Neural cell (in vitro differentiated cells): ENCODE results near the gene USP31. TPM values are rescaled to one million over a fixed set of nuclear protein-coding genes. Genes with fewer than 3 reads are reported as not detected.

Experiments
- H2AFZ ChIP-seq: fragments of 200-600, 300-800 bp; sonication (generic), shearing (Covaris generic); 2 replicates; pipeline ENCODE4 v1.6.0; 2014; ENCODE audit warnings: low read depth, mild to moderate bottlenecking, antibody characterized with exemption, low read length, moderate library complexity
- H3F3A ChIP-seq: fragments of 200-600 bp; shearing (Covaris generic); 2 replicates; pipeline ENCODE4 v1.6.1; 2016; ENCODE audit warnings: mild to moderate bottlenecking, moderate library complexity, mixed read lengths, antibody characterized with exemption, low read length; ENCODE audit not compliant: insufficient read depth, poor library complexity, severe bottlenecking
- H3K27ac ChIP-seq: fragments of 200-600, 300-800 bp; sonication (generic), shearing (Covaris generic); 2 replicates; pipeline ENCODE4 v1.5.1; 2014; ENCODE audit warnings: mild to moderate bottlenecking, low read length, moderate library complexity
- H3K27me3 ChIP-seq: fragments of 300-800, 200-600 bp; sonication (generic), shearing (Covaris generic); 2 replicates; pipeline ENCODE4 v1.6.0; 2014; ENCODE audit warnings: mild to moderate bottlenecking, low read depth, low read length, moderate library complexity; ENCODE audit not compliant: insufficient read depth
- H3K36me3 ChIP-seq: fragments of 300-800, 200-600 bp; sonication (generic), shearing (Covaris generic); 2 replicates; pipeline ENCODE4 v1.5.1; 2014; ENCODE audit warnings: mild to moderate bottlenecking, antibody characterized with exemption, low read length, moderate library complexity; ENCODE audit not compliant: insufficient read depth
- H3K4me2 ChIP-seq: fragments of 300-800, 200-600 bp; sonication (generic), shearing (Covaris generic); 2 replicates; pipeline ENCODE4 v1.6.0; 2014; ENCODE audit warnings: mild to moderate bottlenecking, low read length
- H3K4me3 ChIP-seq: fragments of 300-800, 200-600 bp; sonication (generic), shearing (Covaris generic); 2 replicates; pipeline ENCODE4 v1.5.1; 2014; ENCODE audit warnings: mild to moderate bottlenecking, low read length, moderate library complexity
- H3K79me2 ChIP-seq: fragments of 200-600 bp; shearing (Covaris generic); replicated peaks from 2 replicates; pipeline ENCODE4 v1.6.0; 2014; ENCODE audit warnings: mild to moderate bottlenecking, low read length, moderate library complexity; ENCODE audit not compliant: insufficient read depth
- H3K9ac ChIP-seq: fragments of 300-800, 200-600 bp; sonication (generic), shearing (Covaris generic); 2 replicates; pipeline ENCODE4 v1.6.1; 2016; ENCODE audit warnings: mild to moderate bottlenecking, low read length, mixed read lengths
- H3K9me2 ChIP-seq: fragments of 200-600 bp; shearing (Covaris generic); 2 replicates; pipeline ENCODE4 v1.6.1; 2016; ENCODE audit warnings: mild to moderate bottlenecking, low read length, mixed read lengths; ENCODE audit not compliant: insufficient read depth
- H3K9me3 ChIP-seq: fragments of 200-600, 300-800 bp; sonication (generic), shearing (Covaris generic); 2 replicates; pipeline ENCODE4 v1.6.1; 2016; ENCODE audit warnings: mild to moderate bottlenecking, mixed run types, low read length, moderate library complexity, mixed read lengths
- H4K20me1 ChIP-seq: fragments of 200-600 bp; shearing (Covaris generic); 2 replicates; pipeline ENCODE4 v1.6.1; 2016; ENCODE audit warnings: mild to moderate bottlenecking, mixed run types; ENCODE audit not compliant: insufficient read depth
- CTCF ChIP-seq: fragments of 450-650 bp; IDR thresholded peaks from 2 replicates; pipeline ENCODE4 v1.5.1; 2014; ENCODE audit warnings: antibody characterized with exemption, mild to moderate bottlenecking, moderate library complexity; ENCODE audit not compliant: poor library complexity, severe bottlenecking
- EP300 ChIP-seq: fragments of 450-650 bp; conservative IDR thresholded peaks from 2 replicates; pipeline ENCODE4 v1.6.1; 2014; ENCODE audit warnings: antibody characterized with exemption, mild to moderate bottlenecking, moderate library complexity; ENCODE audit not compliant: poor library complexity, severe bottlenecking
- EZH2 ChIP-seq: fragments of 200-600, 300-800 bp; shearing (Covaris generic), sonication (generic); IDR thresholded peaks from 2 replicates; pipeline ENCODE4 v1.6.1; 2014; ENCODE audit warnings: antibody characterized with exemption, low read length, borderline replicate concordance, mild to moderate bottlenecking; ENCODE audit not compliant: insufficient read depth, poor library complexity, severe bottlenecking
- MXI1 ChIP-seq: fragments of 450-650 bp; conservative IDR thresholded peaks from 2 replicates; pipeline ENCODE4 v1.6.1; 2014; ENCODE audit warnings: antibody characterized with exemption, mild to moderate bottlenecking; ENCODE audit not compliant: poor library complexity, severe bottlenecking
- POLR2AphosphoS5 ChIP-seq: IDR thresholded peaks from 2 replicates; pipeline ENCODE4 v1.6.1; 2012
- RAD21 ChIP-seq: fragments of 450-650 bp; conservative IDR thresholded peaks from 2 replicates; pipeline ENCODE4 v1.6.1; 2014; ENCODE audit warnings: antibody characterized with exemption, mild to moderate bottlenecking, moderate library complexity
- SMC3 ChIP-seq: fragments of 450-650 bp; conservative IDR thresholded peaks from 2 replicates; pipeline ENCODE4 v1.6.1; 2014; ENCODE audit warnings: antibody characterized with exemption, mild to moderate bottlenecking, moderate library complexity; ENCODE audit not compliant: poor library complexity
- TAF1 ChIP-seq: IDR thresholded peaks from 2 replicates; pipeline ENCODE4 v1.6.1; 2012; ENCODE audit warnings: low read depth
- polyA plus RNA-seq: library from polyadenylated mRNA; depleted of rRNA; stranded (reverse); fragments of >200 nt; gene quantifications from 2 replicates; pipeline ENCODE4 v1.2.3, GENCODE V29; 2014
- TF ChIP-seq, protein P1 (sequence below): IDR thresholded peaks from 2 replicates; pipeline ENCODE4 v1.6.1; 2012; ENCODE audit warnings: borderline replicate concordance

USP31 gene
- polyA plus RNA-seq, 1 donor from 2014 or later, result 5.8 TPM

DNA sequence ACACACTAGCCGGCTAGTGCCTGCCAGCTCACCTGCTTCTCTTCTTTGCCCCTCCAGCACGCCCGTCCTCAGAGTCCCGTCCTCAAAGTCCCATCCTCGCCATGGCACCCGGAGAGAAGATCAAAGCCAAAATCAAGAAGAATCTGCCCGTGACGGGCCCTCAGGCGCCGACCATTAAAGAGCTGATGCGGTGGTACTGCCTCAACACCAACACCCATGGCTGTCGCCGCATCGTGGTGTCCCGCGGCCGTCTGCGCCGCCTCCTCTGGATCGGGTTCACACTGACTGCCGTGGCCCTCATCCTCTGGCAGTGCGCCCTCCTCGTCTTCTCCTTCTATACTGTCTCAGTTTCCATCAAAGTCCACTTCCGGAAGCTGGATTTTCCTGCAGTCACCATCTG, 36.9 kb upstream of the USP31 start:
- Histone ChIP-seq H3K9me2 (no peaks in the 10 kb centered on the region), H3K79me2 (no peaks in the 10 kb centered on the region), H3K4me2 (no peak overlapping the region), H3K9me3 (no peaks in the 10 kb centered on the region), H3K27me3 (peaks cover 44% of the 10 kb centered on the region), H3K27ac (no peak overlapping the region), H3K9ac (no peak overlapping the region), H2AFZ (no peak overlapping the region), H3F3A (no peaks in the 10 kb centered on the region), H3K36me3 (no peaks in the 10 kb centered on the region), H3K4me3 (no peak overlapping the region), H4K20me1 (no peaks in the 10 kb centered on the region)
- TF ChIP-seq SMC3, result no peak
- TF ChIP-seq, protein P1, sequence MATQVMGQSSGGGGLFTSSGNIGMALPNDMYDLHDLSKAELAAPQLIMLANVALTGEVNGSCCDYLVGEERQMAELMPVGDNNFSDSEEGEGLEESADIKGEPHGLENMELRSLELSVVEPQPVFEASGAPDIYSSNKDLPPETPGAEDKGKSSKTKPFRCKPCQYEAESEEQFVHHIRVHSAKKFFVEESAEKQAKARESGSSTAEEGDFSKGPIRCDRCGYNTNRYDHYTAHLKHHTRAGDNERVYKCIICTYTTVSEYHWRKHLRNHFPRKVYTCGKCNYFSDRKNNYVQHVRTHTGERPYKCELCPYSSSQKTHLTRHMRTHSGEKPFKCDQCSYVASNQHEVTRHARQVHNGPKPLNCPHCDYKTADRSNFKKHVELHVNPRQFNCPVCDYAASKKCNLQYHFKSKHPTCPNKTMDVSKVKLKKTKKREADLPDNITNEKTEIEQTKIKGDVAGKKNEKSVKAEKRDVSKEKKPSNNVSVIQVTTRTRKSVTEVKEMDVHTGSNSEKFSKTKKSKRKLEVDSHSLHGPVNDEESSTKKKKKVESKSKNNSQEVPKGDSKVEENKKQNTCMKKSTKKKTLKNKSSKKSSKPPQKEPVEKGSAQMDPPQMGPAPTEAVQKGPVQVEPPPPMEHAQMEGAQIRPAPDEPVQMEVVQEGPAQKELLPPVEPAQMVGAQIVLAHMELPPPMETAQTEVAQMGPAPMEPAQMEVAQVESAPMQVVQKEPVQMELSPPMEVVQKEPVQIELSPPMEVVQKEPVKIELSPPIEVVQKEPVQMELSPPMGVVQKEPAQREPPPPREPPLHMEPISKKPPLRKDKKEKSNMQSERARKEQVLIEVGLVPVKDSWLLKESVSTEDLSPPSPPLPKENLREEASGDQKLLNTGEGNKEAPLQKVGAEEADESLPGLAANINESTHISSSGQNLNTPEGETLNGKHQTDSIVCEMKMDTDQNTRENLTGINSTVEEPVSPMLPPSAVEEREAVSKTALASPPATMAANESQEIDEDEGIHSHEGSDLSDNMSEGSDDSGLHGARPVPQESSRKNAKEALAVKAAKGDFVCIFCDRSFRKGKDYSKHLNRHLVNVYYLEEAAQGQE, result no peak
- TF ChIP-seq RAD21, result no peak
- TF ChIP-seq POLR2AphosphoS5, result no peak
- no peak for TF ChIP-seq TAF1
- no peak for TF ChIP-seq EP300
- TF ChIP-seq MXI1, result no peak
- no peak for TF ChIP-seq CTCF
- no peak for TF ChIP-seq EZH2

GRCh38 chr16:23185656-23186055, 36.4 kb upstream of the USP31 start:
- Histone ChIP-seq H3F3A (no peaks in the 10 kb centered on the region), H2AFZ (no peak overlapping the region), H3K36me3 (no peaks in the 10 kb centered on the region), H3K4me3 (no peak overlapping the region), H3K27me3 (peaks cover 49% of the 10 kb centered on the region), H3K4me2 (no peak overlapping the region), H3K9ac (no peak overlapping the region), H3K9me3 (no peaks in the 10 kb centered on the region), H4K20me1 (no peaks in the 10 kb centered on the region), H3K79me2 (no peaks in the 10 kb centered on the region), H3K27ac (no peak overlapping the region), H3K9me2 (no peaks in the 10 kb centered on the region)
- TF ChIP-seq TAF1 (no peak), SMC3 (no peak), EP300 (no peak), RAD21 (no peak), MXI1 (no peak), CTCF (no peak), POLR2AphosphoS5 (no peak), EZH2 (no peak)
- TF ChIP-seq, protein P1, result no peak
